HG03064 (cell line): ENCODE measurements around the gene PFN1.
"Not testable (repeated sequence)": the region's sequence is repeated elsewhere in the genome, so short reads cannot be mapped to it uniquely, and the experiment has no call there.

Experiments
- ATAC-seq: cut with Tn5 transposase; IDR thresholded peaks from one replicate; pipeline ENCODE4 v1.9.1; 2021; ENCODE audit warnings: low read depth; ENCODE audit not compliant: unreplicated experiment

PFN1 gene

GRCh38 chr17:4931963-4932362, 16.4 kb downstream of the PFN1 start, which contains the start of gene GP1BA:
Gene GP1BA, plus strand, starts transcription at chr17:4932277. Its CDS starts 328 bp downstream, at chr17:4932605.
- ATAC-seq, result no peak

DNA sequence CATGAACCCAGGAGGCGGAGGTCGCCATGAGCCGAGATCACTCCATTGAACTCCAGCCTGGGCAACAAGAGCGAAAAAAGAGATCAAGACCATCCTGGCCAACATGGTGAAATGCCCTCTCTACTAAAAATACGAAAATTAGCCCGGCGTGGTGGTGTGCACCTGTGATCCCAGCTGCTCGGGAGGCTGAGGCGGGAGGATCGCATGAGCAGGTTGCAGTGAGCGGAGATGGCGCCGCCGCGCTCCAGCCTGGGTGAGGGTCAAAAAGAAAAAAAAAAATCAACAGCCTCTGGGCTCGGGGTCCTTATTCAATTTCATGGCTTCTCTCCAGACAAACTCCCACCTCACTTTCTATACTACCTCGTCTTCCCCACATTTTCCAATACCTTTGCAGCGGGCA, 19.4 kb downstream of the PFN1 start:
- ATAC-seq, result no peak

DNA sequence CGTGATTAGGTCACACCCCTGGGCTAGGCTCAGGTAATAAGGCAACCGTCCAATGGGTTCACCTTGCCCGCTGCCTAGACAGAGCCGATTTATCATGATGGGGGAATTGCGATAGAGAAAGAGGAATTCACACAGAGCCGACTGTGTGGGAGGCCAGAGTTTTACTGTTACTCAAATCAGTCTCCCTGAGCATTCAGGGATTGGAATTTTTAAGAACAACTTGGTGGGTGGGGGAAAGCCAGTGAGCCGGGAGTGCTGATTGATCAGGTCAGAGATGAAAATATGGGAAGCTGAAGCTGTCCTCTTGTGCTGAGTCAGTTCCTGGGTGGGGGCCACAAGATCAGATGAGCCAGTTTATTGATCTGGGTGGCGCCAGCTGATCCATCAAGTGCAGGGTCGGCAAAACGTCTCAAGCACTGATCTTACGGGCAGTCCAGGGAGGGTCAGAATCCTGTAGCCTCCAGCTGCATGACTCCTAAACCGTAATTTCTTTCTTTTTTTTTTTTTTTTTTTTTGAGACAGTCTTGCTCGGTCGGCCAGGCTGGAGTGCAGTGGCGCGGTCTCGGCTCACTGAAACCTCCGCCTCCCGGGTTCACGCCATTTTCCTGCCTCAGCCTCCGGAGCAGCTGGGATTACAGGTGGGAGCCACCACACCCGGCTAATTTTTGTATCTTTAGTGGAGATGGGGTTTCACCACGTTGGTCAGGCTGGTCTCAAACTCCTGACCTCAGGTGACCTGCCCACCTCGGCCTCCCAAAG, 21.6 kb downstream of the PFN1 start:
- not testable (repeated sequence) for ATAC-seq

GRCh38 chr17:4921320-4921719, 27.0 kb downstream of the PFN1 start:
- ATAC-seq, result no peak

DNA sequence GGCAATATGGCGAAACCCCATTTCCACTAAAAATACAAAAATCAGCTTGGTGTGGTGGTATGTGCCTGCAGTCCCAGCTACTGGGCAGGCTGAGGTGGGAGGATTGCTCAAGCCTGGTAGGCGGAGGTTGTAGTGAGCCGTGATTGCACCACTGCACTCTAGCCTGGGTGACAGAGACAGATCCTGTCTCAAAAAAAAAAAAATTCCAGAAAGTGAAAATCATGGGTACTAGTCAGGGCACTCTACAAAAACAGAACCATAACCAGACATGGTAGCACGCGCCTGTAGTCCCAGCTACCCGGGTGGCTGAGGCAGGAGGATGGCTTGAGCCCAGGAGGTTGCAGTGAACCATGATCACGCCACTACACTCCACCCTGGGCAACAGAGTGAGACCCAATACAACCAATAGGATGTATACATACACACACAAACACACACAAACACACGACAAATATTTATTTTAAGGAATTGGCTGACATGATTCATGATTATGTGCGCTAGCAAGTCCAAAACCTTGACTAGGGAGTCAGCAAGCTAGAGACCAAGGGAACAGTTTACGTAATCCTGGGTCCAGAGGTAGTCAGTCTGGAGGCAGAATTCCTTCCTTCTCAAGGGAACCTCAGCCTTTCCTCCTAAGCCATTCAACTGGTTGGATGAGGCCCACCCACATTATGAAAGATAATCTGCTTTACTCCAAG, 27.8 kb downstream of the PFN1 start:
- ATAC-seq, result no peak

- no peak for ATAC-seq
Measured at GRCh38 chr17:4919511-4920047, 28.8 kb downstream of the PFN1 start.

- ATAC-seq, result not testable (repeated sequence)
Measured at GRCh38 chr17:4914551-4914950, 33.8 kb downstream of the PFN1 start.

GRCh38 chr17:4913994-4914393, 34.3 kb downstream of the PFN1 start:
- ATAC-seq, result no peak

DNA sequence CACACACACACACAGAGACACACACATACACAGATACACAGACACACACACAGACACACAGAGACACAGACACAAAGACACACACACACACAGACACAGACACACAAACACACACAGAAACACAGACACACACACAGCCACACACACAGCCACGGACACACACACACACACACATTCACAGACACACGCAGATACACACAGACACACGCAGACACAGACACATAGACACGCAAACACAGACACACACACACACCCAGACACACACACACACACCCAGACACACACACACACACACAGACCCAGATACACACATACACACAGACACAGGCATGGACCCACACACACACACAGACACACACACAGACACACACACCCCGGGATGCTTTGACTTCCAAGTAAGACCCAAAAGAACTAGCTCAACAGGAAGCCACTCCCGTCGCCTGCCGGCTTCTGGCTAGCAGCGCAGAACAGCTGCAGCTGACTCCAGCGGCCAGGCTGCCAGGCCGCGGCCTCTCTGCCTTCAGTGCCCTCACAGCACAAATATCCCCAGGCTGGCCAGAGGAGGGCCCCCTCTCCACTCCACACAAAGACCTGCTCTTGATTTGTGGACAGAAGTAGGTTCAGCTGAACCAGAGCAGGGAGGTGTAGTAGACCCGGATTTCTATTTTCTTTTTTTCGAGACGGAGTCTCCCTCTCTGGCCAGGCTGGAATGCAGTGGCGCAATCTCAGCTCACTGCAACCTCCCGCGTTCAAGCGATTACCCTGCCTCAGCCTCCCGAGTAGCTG, 39.4 kb downstream of the PFN1 start:
- no peak for ATAC-seq

DNA sequence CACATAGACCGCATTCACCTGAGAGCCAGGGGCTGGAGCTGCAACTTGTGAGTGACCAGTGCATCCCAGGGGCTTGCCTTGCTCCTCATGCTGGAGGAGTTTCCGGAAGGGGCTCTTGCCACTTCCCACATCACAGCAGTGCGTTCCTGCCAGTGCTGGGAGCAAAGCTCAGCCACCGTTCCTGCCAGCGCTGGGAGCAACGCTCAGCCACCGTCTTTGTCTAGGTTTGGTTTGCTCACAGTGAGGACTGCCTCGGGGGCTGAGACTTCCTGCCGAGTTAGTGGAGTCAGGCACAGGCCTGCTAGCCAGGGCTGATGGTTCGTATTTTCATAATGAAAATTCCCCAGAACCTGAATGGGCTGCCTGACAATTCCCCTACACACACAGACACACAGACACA, 40.0 kb downstream of the PFN1 start:
- no peak for ATAC-seq

GRCh38 chr17:4906642-4907041, 41.7 kb downstream of the PFN1 start:
- not testable (repeated sequence) for ATAC-seq

- ATAC-seq, result no peak
Measured at GRCh38 chr17:4903051-4903818, 45.1 kb downstream of the PFN1 start, which contains the start of gene CHRNE. Gene CHRNE, minus strand, starts transcription at chr17:4903098. Its CDS starts 35 bp downstream, at chr17:4903063.

GRCh38 chr17:4902540-4902939, 45.8 kb downstream of the PFN1 start:
- ATAC-seq, result no peak

GRCh38 chr17:4901648-4902344, 46.5 kb downstream of the PFN1 start:
- ATAC-seq, result no peak

DNA sequence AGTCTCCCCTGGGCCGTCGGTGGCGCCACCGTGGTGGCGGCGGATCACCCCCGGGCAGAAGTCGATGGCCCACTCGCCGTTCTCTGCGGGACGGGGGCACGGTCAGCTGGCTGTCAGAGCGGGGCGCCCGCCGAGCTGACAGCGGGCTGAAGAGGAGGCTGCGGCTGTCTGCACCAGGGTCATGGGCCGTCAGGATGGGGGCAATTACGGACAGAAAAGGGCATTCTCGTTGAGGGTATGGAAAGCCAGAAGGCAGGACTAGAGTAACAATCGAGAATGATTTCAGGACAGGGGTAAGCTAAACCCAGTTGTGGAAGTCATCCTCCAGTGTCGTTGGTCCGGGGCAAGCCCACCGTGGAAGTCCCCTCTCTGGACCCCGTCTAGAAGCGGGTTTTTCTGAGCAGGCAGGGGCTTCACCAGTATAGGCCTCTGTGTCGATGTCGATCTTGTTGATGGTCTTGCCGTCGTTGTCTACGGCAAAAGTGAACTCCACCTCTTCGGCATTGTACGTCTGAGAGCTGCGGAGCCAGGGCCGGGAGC, 47.2 kb downstream of the PFN1 start:
- ATAC-seq, result no peak

- ATAC-seq, result no peak
Measured at GRCh38 chr17:4900231-4901107, 47.9 kb downstream of the PFN1 start.

GRCh38 chr17:4899341-4900230, 48.7 kb downstream of the PFN1 start, which contains the start of gene C17orf107:
Gene C17orf107, plus strand, starts transcription at chr17:4899536. Its CDS starts 227 bp downstream, at chr17:4899763.
- no peak for ATAC-seq
